ENCODE data around the gene CEL. TPM values are rescaled to one million over a fixed set of nuclear protein-coding genes. Genes with fewer than 3 reads are reported as not detected.
"Not testable (repeated sequence)": the region's sequence is repeated elsewhere in the genome, so short reads cannot be mapped to it uniquely, and the experiment has no call there.

The CEL gene
- total RNA-seq, 1 experiment from 2014 or later = 0.12 TPM

GRCh38 chr9:133046900-133047295 lies 14.9 kb upstream of the CEL start:
- no peak for DNase-seq (ENCODE audit: low read depth)

GRCh38 chr9:133048595-133048994 lies 13.2 kb upstream of the CEL start:
- DNase-seq (ENCODE audit: low read depth) = no peak

GRCh38 chr9:133049043-133049442 lies 12.7 kb upstream of the CEL start:
- DNase-seq (ENCODE audit: low read depth) = no peak

- DNase-seq (ENCODE audit: low read depth) = peak; percentile 32
These were observed 11.6 kb upstream of the CEL start for GRCh38 chr9:133050142-133050541.

GRCh38 chr9:133050781-133051180 lies 11.0 kb upstream of the CEL start:
- no peak for DNase-seq (ENCODE audit: low read depth)

- no peak for DNase-seq (ENCODE audit: low read depth)
These were observed 10.4 kb upstream of the CEL start for GRCh38 chr9:133051281-133051900.

GRCh38 chr9:133051966-133052539 lies 9.7 kb upstream of the CEL start:
- no peak for DNase-seq (ENCODE audit: low read depth)

- DNase-seq (ENCODE audit: low read depth) = no peak
These were observed 7.4 kb upstream of the CEL start for GRCh38 chr9:133054194-133054890.

GRCh38 chr9:133054966-133055365 lies 6.8 kb upstream of the CEL start:
- DNase-seq (ENCODE audit: low read depth) = no peak

GRCh38 chr9:133055788-133056420 lies 5.9 kb upstream of the CEL start:
- no peak for DNase-seq (ENCODE audit: low read depth)

- DNase-seq (ENCODE audit: low read depth) = no peak
These were observed 5.2 kb upstream of the CEL start for GRCh38 chr9:133056533-133056932.

- no peak for DNase-seq (ENCODE audit: low read depth)
These were observed 4.8 kb upstream of the CEL start for GRCh38 chr9:133057006-133057405.

GRCh38 chr9:133057553-133057952 lies 4.2 kb upstream of the CEL start:
- no peak for DNase-seq (ENCODE audit: low read depth)

- DNase-seq (ENCODE audit: low read depth) = no peak
These were observed 3.7 kb upstream of the CEL start for GRCh38 chr9:133058071-133058470.

GRCh38 chr9:133058550-133059320 lies 3.0 kb upstream of the CEL start:
- DNase-seq (ENCODE audit: low read depth) = no peak

- DNase-seq (ENCODE audit: low read depth) = no peak
These were observed 2.2 kb upstream of the CEL start for GRCh38 chr9:133059623-133060022.

- DNase-seq (ENCODE audit: low read depth) = no peak
These were observed 1.4 kb upstream of the CEL start for GRCh38 chr9:133060417-133060841.

- not testable (repeated sequence) for DNase-seq (ENCODE audit: low read depth)
These were observed 590 bp upstream of the CEL start for GRCh38 chr9:133061019-133061763.

GRCh38 chr9:133062569-133062968 lies 788 bp downstream of the CEL start:
- DNase-seq (ENCODE audit: low read depth) = not testable (repeated sequence)

- no peak for DNase-seq (ENCODE audit: low read depth)
These were observed 1.3 kb downstream of the CEL start for GRCh38 chr9:133063159-133063499.

GRCh38 chr9:133063500-133064231 lies 1.9 kb downstream of the CEL start:
- no peak for DNase-seq (ENCODE audit: low read depth)

All from RPMI7951 (cell line).